NT2/D1 (cell line): Measurements from ENCODE around the gene TMC5.
"Not testable (repeated sequence)": the region's sequence is repeated elsewhere in the genome, so short reads cannot be mapped to it uniquely, and the experiment has no call there.

ENCODE experiments used
- DNase-seq: peaks from one replicate; pipeline ENCODE4 v3.0.0-alpha.2; 2011; ENCODE audit warnings: low read depth, low spot score
- H3K27me3 ChIP-seq: 2 replicates; pipeline ENCODE4 v1.6.0; 2011; ENCODE audit warnings: mild to moderate bottlenecking; ENCODE audit not compliant: insufficient read length, insufficient read depth
- H3K36me3 ChIP-seq: 2 replicates; pipeline ENCODE4 v1.6.1; 2011; ENCODE audit warnings: mild to moderate bottlenecking, low read length, mixed read lengths; ENCODE audit not compliant: insufficient read depth, insufficient read length
- H3K4me1 ChIP-seq: 2 replicates; pipeline ENCODE4 v1.5.1; 2011; ENCODE audit not compliant: insufficient read depth, insufficient read length
- H3K4me3 ChIP-seq: 2 replicates; pipeline ENCODE4 v1.5.1; 2011; ENCODE audit warnings: low read depth; ENCODE audit not compliant: insufficient read length
- H3K9ac ChIP-seq: 2 replicates; pipeline ENCODE4 v1.6.0; 2011; ENCODE audit warnings: low read depth; ENCODE audit not compliant: insufficient read length
- H3K9me3 ChIP-seq: 2 replicates; pipeline ENCODE4 v1.5.1; 2011; ENCODE audit warnings: mild to moderate bottlenecking, low read length; ENCODE audit not compliant: insufficient read depth
- SUZ12 ChIP-seq: IDR thresholded peaks from 2 replicates; pipeline ENCODE4 v1.6.1; 2011; ENCODE audit not compliant: insufficient read length, insufficient read depth; ENCODE audit errors: extremely low read depth
- YY1 ChIP-seq: IDR thresholded peaks from 2 replicates; pipeline ENCODE4 v1.6.1; 2011; ENCODE audit not compliant: insufficient read length, insufficient read depth
- ZNF274 ChIP-seq: IDR thresholded peaks from 2 replicates; pipeline ENCODE4 v1.6.1; 2011; ENCODE audit warnings: mild to moderate bottlenecking, low read depth, low read length

Gene TMC5

GRCh38 chr16:19410435-19411171 lies 7.1 kb upstream of the TMC5 start:
- peak; percentile 62 for DNase-seq
- TF ChIP-seq ZNF274, result no peak
- no peak for TF ChIP-seq SUZ12
- TF ChIP-seq YY1, result no peak
- peaks cover 30% of the 10 kb centered on the region for H3K9me3 ChIP-seq
- H3K4me3 ChIP-seq, result peak overlapping the region; percentile 48
- H3K4me1 ChIP-seq, result no peaks in the 10 kb centered on the region
- H3K36me3 ChIP-seq, result no peaks in the 10 kb centered on the region
- H3K9ac ChIP-seq, result peak overlapping the region; percentile 77
- H3K27me3 ChIP-seq, result peaks cover 16% of the 10 kb centered on the region

DNA sequence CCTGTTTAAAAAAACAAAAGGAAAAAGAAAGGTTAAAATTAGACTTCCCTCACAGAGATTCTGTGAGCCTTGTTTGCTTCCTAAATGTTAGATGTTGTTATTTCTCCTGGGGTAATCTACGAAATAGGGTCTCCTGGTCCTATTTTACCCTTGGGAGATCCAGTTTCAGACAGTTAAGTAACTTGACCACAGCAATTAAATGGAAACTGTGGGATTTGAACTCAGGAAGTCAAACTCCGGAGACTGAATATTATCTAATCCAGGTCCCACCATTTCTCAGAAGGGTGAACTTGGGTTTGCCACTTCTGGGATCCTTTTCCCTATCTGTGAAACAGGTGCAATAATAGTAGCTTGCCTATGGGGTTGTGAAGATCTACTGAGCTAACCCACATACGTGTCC lies 6.4 kb upstream of the TMC5 start:
- no peaks in the 10 kb centered on the region for H3K36me3 ChIP-seq
- H3K4me3 ChIP-seq, result peak overlapping the region; percentile 48
- peaks cover 16% of the 10 kb centered on the region for H3K27me3 ChIP-seq
- H3K9ac ChIP-seq, result peak overlapping the region; percentile 77
- H3K9me3 ChIP-seq, result peaks cover 30% of the 10 kb centered on the region
- TF ChIP-seq SUZ12 (no peak), ZNF274 (no peak), YY1 (no peak)
- DNase-seq, result no peak
- H3K4me1 ChIP-seq, result no peaks in the 10 kb centered on the region

- not testable (repeated sequence) for H3K4me1 ChIP-seq
Measured at GRCh38 chr16:19412055-19412454, 5.6 kb upstream of the TMC5 start.

DNA sequence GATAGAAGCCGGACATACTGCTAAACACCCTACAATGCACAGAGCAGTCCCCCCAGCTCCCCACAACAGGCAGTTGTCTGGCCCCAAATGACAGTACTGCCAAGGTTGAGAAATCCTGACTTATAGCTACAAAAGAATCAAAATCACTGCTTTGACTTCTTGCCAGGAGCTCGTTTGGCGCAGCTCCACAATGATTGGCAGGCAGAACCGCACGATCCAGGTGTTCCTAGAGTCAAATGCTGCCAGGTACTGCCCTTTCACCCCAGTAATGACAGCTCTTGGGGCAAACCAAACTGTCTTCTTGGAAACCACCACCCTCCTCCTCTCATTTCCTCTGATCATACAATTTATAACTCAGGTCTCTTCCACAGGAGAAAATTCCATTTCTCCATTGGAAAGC lies 2.2 kb upstream of the TMC5 start:
- no peak for DNase-seq
- no peaks in the 10 kb centered on the region for H3K9me3 ChIP-seq
- no peak overlapping the region for H3K9ac ChIP-seq
- H3K4me3 ChIP-seq, result no peak overlapping the region
- H3K4me1 ChIP-seq, result no peaks in the 10 kb centered on the region
- H3K36me3 ChIP-seq, result no peaks in the 10 kb centered on the region
- H3K27me3 ChIP-seq, result peaks cover 16% of the 10 kb centered on the region
- TF ChIP-seq SUZ12 (no peak), YY1 (no peak), ZNF274 (no peak)

More at GRCh38 chr16:19412055-19412454, 5.6 kb upstream of the TMC5 start:
- not testable (repeated sequence) for H3K4me3 ChIP-seq, H3K36me3 ChIP-seq, DNase-seq, H3K9ac ChIP-seq
- Histone ChIP-seq H3K27me3 (peaks cover 16% of the 10 kb centered on the region), H3K9me3 (peaks cover 22% of the 10 kb centered on the region)

DNA sequence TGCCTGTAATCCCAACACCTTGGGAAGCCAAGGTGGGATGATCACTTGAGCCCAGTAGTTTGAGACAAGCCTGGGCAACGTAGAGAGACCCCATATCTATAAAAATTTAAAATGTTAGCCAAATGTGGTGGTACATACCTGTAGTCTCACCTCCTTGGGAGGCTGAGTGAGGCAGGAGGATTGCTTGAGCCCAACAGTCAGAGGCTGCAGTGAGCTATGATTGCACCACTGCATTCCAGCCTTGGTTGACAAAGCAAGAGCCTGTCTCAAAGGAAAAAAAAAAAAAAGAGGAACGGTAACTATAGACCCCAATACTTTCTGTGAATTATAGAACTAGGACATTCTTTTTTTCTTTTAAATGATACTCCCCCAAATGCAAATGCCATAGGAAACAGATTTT lies 1.8 kb upstream of the TMC5 start:
- Histone ChIP-seq H3K4me3 (no peak overlapping the region), H3K9ac (no peak overlapping the region), H3K36me3 (no peaks in the 10 kb centered on the region), H3K4me1 (no peaks in the 10 kb centered on the region), H3K9me3 (no peaks in the 10 kb centered on the region), H3K27me3 (peaks cover 13% of the 10 kb centered on the region)
- TF ChIP-seq SUZ12 (no peak), YY1 (no peak)
- no peak for DNase-seq

GRCh38 chr16:19418200-19418599 lies 517 bp downstream of the TMC5 start:
- Histone ChIP-seq H3K27me3 (no peaks in the 10 kb centered on the region), H3K9ac (no peak overlapping the region), H3K9me3 (no peaks in the 10 kb centered on the region), H3K4me1 (no peaks in the 10 kb centered on the region), H3K4me3 (no peak overlapping the region), H3K36me3 (no peaks in the 10 kb centered on the region)
- TF ChIP-seq SUZ12, result no peak
- TF ChIP-seq ZNF274, result no peak
- no peak for TF ChIP-seq YY1
- DNase-seq, result no peak

DNA sequence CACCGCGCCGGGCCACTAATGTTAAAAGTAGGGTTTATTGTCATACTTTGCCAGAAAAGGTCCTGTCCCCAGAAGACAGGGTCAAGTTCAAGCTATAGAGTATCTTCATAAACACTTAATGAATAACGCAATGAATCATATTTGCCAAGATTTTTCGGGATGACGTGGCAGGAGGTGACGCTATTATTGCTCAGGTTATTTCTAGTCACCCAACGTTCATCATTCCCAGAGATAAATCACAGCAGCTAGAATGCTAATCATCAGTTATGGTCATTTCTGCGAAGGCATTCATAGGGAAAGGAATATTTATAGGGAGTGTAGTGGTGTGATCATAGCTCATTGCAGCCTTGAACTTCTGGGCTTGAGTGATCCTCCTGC lies 2.0 kb downstream of the TMC5 start:
- Histone ChIP-seq H3K4me1 (no peaks in the 10 kb centered on the region), H3K4me3 (no peak overlapping the region), H3K27me3 (no peaks in the 10 kb centered on the region), H3K9me3 (no peaks in the 10 kb centered on the region), H3K9ac (no peak overlapping the region), H3K36me3 (no peaks in the 10 kb centered on the region)
- DNase-seq, result no peak
- no peak for TF ChIP-seq SUZ12
- TF ChIP-seq ZNF274, result no peak
- TF ChIP-seq YY1, result no peak

DNA sequence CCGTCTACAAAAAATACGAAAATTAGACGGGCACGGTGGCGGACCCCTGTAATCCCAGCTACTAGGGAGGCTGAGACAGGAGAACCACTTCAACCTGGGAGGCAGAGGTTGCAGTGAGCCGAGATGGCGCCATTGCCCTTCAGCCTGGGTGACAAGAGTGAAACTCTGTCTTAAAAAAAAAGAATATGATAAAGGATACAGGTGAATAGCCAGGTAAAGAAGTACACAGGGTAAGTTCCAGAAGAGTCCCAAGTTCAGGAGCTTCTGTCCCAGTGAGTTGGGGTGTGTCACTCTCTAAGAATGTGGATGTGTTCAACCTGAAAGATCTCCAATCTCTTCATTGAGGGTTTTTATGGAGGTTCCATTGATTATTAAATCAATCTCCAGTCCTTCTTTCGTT lies 6.8 kb downstream of the TMC5 start:
- no peaks in the 10 kb centered on the region for H3K9me3 ChIP-seq
- no peaks in the 10 kb centered on the region for H3K27me3 ChIP-seq
- no peaks in the 10 kb centered on the region for H3K4me1 ChIP-seq
- no peak overlapping the region for H3K4me3 ChIP-seq
- H3K9ac ChIP-seq, result no peak overlapping the region
- no peak for DNase-seq
- TF ChIP-seq YY1 (no peak), ZNF274 (no peak)
- H3K36me3 ChIP-seq, result no peaks in the 10 kb centered on the region
